Brain microvascular endothelial cell (primary cell): Measurements from ENCODE around the gene GOSR1.
"Not testable (repeated sequence)": the region's sequence is repeated elsewhere in the genome, so short reads cannot be mapped to it uniquely, and the experiment has no call there.

Source experiments
- DNase-seq: peaks from one replicate; pipeline ENCODE4 v3.0.0-alpha.2; 2020
- H3K27ac ChIP-seq: fragments of 250-450 bp; sonication (Bioruptor Pico); 2 replicates; pipeline ENCODE4 v1.5.1; 2020; ENCODE audit warnings: mild to moderate bottlenecking, moderate library complexity
- H3K27me3 ChIP-seq: fragments of 250-450 bp; sonication (Bioruptor Pico); replicated peaks from 2 replicates; pipeline ENCODE4 v1.5.1; 2020; ENCODE audit warnings: mild to moderate bottlenecking
- H3K36me3 ChIP-seq: fragments of 250-450 bp; sonication (Bioruptor Pico); replicated peaks from 2 replicates; pipeline ENCODE4 v1.5.1; 2020; ENCODE audit warnings: mild to moderate bottlenecking
- H3K4me3 ChIP-seq: 2 replicates; pipeline ENCODE4 v1.5.1; 2011; ENCODE audit warnings: low read depth, mild to moderate bottlenecking, control low read depth, low read length, moderate library complexity
- in situ Hi-C: cut with HindIII; loops from 2 replicates; pipeline ENCODE4 v1.10.0; 2017; ENCODE audit warnings: low sequenced_read_pairs, low pct_ligation_motif_present
- TF ChIP-seq, protein P1 (sequence below): IDR thresholded peaks from 2 replicates; pipeline ENCODE4 v1.5.1; 2011; ENCODE audit warnings: low read depth, mild to moderate bottlenecking, moderate library complexity, low read length, control low read depth, inconsistent platforms; ENCODE audit errors: missing control alignments

Gene GOSR1

DNA sequence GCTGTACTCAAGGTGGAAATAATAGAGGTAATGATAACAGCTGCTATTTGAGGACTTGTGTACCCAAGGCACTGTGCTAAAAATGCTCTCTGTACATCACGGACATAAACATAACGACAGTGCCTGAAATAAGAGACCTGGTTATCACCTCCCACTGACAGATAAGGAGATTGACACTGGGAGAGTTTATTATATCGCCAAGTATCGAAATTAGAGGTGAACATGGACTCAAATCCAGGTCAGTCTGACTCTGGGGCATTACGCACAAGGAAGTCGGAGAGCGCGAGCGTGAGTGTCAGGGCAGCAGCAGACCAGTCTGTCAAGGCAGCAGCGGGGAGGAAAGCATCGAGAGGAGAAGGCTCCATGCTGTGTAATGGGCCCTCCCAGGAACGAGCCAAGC is 57.1 kb downstream of the GOSR1 start:
- no peak for DNase-seq
- Histone ChIP-seq H3K36me3 (no peaks in the 10 kb centered on the region), H3K27me3 (no peaks in the 10 kb centered on the region), H3K27ac (no peak overlapping the region), H3K4me3 (no peak overlapping the region)
- in situ Hi-C loops = no loop called here
- TF ChIP-seq, protein P1, sequence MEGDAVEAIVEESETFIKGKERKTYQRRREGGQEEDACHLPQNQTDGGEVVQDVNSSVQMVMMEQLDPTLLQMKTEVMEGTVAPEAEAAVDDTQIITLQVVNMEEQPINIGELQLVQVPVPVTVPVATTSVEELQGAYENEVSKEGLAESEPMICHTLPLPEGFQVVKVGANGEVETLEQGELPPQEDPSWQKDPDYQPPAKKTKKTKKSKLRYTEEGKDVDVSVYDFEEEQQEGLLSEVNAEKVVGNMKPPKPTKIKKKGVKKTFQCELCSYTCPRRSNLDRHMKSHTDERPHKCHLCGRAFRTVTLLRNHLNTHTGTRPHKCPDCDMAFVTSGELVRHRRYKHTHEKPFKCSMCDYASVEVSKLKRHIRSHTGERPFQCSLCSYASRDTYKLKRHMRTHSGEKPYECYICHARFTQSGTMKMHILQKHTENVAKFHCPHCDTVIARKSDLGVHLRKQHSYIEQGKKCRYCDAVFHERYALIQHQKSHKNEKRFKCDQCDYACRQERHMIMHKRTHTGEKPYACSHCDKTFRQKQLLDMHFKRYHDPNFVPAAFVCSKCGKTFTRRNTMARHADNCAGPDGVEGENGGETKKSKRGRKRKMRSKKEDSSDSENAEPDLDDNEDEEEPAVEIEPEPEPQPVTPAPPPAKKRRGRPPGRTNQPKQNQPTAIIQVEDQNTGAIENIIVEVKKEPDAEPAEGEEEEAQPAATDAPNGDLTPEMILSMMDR = no peak

DNA sequence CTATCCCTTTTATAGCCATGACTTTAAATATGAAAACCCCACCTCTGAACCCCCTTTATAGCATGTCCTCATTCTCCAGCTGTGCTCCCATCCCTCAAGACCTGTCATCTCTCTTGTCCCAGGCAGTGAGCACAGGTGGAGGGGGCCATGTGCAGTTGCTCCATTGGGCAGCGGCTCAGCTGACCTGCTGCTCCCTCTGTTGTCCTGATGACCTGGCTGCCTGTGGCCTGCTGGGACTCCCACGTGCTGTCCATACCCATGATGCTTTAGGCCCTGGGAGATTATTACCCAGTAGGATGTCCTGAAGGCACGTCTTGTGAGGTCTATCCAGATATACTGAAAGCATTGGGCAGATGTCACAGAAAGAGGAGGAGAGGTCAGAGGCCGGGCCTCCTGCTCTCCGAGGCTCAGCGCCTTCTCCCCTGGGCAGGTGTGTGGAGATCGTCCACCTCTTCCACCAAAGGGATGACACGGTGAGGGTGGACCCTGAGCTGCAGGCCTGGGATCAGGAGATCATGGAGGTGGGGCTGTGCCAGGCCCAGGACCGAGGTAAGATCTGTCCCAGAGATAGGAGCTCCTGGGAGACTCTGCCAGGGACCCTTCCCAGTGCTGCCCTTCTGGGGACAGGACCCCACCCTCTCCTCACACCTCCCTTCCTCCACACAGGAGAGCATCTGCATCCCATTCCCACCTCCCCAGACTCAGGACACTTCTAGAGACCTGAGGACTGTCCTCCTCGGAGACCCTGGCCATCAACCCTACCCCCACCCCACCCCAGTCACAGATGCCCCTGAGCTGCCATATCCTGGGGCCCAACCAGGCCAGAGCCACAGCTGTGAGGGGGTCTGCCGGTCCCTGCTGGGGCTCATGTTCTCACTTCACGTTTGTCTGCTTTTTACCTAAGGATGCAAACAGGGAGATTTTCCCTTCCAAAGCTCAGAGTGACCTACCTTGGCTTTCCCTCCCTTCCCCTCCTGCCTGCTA is 58.0 kb downstream of the GOSR1 start:
- H3K36me3 ChIP-seq = no peaks in the 10 kb centered on the region
- no peak overlapping the region for H3K27ac ChIP-seq
- TF ChIP-seq, protein P1 = no peak
- in situ Hi-C loops = no loop called here
- no peak overlapping the region for H3K4me3 ChIP-seq
- DNase-seq = no peak
- H3K27me3 ChIP-seq = no peaks in the 10 kb centered on the region

DNA sequence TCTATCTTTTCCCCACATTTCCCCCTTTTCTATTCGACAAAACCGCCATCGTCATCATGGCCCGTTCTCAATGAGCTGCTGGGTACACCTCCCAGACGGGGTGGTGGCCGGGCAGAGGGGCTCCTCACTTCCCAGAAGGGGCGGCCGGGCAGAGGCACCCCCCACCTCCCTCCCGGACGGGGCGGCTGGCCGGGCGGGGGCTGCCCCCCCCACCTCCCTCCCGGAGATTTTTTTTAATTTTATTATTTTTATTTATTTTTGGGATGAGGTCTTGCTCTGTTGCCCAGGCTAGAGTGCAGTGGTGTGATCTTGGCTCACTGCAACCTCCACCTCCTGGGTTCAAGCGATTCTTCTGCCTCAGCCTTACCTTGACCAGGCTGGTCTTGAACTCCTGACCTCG is 59.6 kb downstream of the GOSR1 start:
- H3K27me3 ChIP-seq, H3K4me3 ChIP-seq, H3K36me3 ChIP-seq, H3K27ac ChIP-seq, in situ Hi-C loops, DNase-seq: not testable (repeated sequence)

DNA sequence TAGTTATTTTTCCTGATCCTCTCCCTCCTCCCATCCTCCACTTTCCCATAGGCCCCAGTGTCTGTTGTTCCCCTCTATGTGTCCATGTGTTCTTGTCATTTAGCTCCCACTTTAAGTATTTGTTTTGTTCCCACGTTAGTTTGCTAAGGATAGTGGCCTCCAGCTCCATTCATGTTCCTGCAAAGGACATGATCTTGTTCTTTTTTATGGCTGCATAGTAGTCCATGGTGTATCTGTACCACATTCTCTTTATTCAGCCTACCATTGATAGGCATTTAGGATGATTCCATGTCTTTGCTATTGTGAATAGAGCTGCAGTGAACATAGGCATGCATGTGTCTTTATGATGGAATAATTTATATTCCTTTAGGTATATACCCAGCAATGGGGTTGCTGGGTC is 60.5 kb downstream of the GOSR1 start:
- in situ Hi-C loops, DNase-seq, H3K27me3 ChIP-seq, H3K4me3 ChIP-seq, H3K27ac ChIP-seq, H3K36me3 ChIP-seq: not testable (repeated sequence)

DNA sequence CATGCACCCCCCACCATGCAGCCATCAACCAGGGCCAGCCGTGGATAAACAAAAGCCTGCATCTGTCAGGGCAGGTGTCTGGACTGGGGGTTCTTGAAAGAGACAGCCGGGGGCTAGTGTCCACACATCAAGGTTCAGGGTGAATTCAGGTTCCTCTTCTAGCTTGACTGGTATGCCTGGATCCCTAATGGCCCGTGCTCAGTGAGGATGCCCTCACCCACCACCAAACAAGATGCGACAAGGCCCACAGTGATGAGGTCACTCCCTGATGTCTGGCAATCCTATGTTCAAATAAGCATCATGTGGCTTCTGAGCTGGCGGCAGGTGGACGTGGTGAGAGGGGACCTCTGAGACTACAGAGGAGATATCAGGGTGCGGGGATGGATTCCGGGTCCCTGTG is 64.6 kb downstream of the GOSR1 start:
- no peak overlapping the region for H3K4me3 ChIP-seq
- in situ Hi-C loops = no loop called here
- H3K36me3 ChIP-seq = no peaks in the 10 kb centered on the region
- no peak overlapping the region for H3K27ac ChIP-seq
- DNase-seq = no peak
- H3K27me3 ChIP-seq = no peaks in the 10 kb centered on the region
- TF ChIP-seq, protein P1 = no peak

DNA sequence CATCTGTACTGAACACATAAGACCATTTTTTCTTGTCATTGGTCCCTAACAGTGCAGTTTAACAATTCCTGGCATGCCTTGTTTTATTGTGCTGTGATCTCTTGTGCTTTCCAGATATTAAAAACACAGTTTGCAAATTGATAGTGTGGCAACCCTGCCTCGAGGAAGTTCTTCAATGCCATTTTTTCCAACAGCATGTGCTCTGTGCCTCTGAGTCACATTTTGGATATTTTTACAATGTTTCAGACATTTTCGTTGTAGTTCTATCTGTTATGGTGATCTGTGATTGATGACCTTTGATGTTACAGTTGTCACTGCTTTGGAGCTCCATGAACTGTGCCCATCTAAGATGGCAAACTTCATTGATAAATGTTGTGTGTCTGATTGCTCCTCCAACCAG is 66.2 kb downstream of the GOSR1 start:
- in situ Hi-C loops = no loop called here
- TF ChIP-seq, protein P1 = no peak
- Histone ChIP-seq H3K36me3 (no peaks in the 10 kb centered on the region), H3K4me3 (no peak overlapping the region), H3K27me3 (no peaks in the 10 kb centered on the region), H3K27ac (no peak overlapping the region)
- DNase-seq = no peak

DNA sequence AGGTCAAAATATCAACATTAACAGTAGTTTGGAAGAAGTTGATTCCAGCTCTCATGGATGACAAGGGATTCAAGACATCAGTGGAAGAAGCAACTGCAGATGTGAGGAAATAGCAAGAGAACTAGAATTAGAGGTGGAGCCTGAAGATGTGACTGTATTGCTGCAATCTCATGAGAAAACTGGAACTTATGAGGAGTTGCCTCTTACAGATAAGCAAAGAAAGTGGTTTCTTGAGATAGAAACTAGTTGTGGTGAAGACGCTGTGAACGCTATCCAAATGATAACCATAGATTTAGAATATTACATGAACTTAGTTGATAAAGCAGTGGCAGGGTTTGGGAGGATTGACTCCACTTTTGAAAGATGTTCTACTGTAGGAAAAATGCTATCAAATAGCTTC is 67.8 kb downstream of the GOSR1 start:
- Histone ChIP-seq H3K4me3 (no peak overlapping the region), H3K27me3 (no peaks in the 10 kb centered on the region), H3K27ac (no peak overlapping the region), H3K36me3 (no peaks in the 10 kb centered on the region)
- in situ Hi-C loops = no loop called here
- TF ChIP-seq, protein P1 = no peak
- no peak for DNase-seq
